MM.1S (cell line): ENCODE measurements around the gene NFKBIA.
"Not testable (repeated sequence)": the region's sequence is repeated elsewhere in the genome, so short reads cannot be mapped to it uniquely, and the experiment has no call there.

ENCODE experiments used
- DNase-seq: peaks from one replicate; pipeline ENCODE4 v3.0.0-alpha.2; 2015
- H2AFZ ChIP-seq: fragments of 300-600 bp; sonication (generic); 2 replicates; pipeline ENCODE4 v1.6.0; 2016; ENCODE audit warnings: antibody characterized with exemption, low read length
- H3F3A ChIP-seq: fragments of 300-600 bp; sonication (generic); 2 replicates; pipeline ENCODE4 v1.6.1; 2016; ENCODE audit warnings: mild to moderate bottlenecking, antibody characterized with exemption, low read length, moderate library complexity, mixed read lengths; ENCODE audit not compliant: insufficient read depth
- H3K27ac ChIP-seq: fragments of 300-600 bp; sonication (generic); 2 replicates; pipeline ENCODE4 v1.5.1; 2016; ENCODE audit warnings: mild to moderate bottlenecking, low read length
- H3K27me3 ChIP-seq: fragments of 300-600 bp; sonication (generic); replicated peaks from 2 replicates; pipeline ENCODE4 v1.6.0; 2016; ENCODE audit warnings: low read length; ENCODE audit not compliant: insufficient read depth
- H3K36me3 ChIP-seq: fragments of 300-600 bp; sonication (generic); replicated peaks from 2 replicates; pipeline ENCODE4 v1.6.1; 2016; ENCODE audit warnings: mild to moderate bottlenecking, low read length, mixed read lengths; ENCODE audit not compliant: insufficient read depth
- H3K4me1 ChIP-seq: fragments of 300-600 bp; sonication (generic); 2 replicates; pipeline ENCODE4 v1.6.1; 2016; ENCODE audit warnings: low read length, mixed read lengths
- H3K4me2 ChIP-seq: fragments of 300-600 bp; sonication (generic); 2 replicates; pipeline ENCODE4 v1.6.0; 2016; ENCODE audit warnings: low read depth, low read length
- H3K4me3 ChIP-seq: fragments of 300-600 bp; sonication (generic); 2 replicates; pipeline ENCODE4 v1.5.1; 2016; ENCODE audit warnings: low read length, mixed read lengths
- H3K79me2 ChIP-seq: fragments of 300-600 bp; sonication (generic); 2 replicates; pipeline ENCODE4 v1.6.1; 2016; ENCODE audit warnings: mixed run types, low read length, mixed read lengths
- H3K9ac ChIP-seq: fragments of 300-600 bp; sonication (generic); 2 replicates; pipeline ENCODE4 v1.6.1; 2016; ENCODE audit warnings: low read length, mixed read lengths
- H3K9me2 ChIP-seq: fragments of 300-600 bp; sonication (generic); replicated peaks from 2 replicates; pipeline ENCODE4 v1.6.1; 2016; ENCODE audit warnings: mild to moderate bottlenecking, low read length, mixed read lengths; ENCODE audit not compliant: insufficient read depth
- H3K9me3 ChIP-seq: fragments of 300-600 bp; sonication (generic); replicated peaks from 2 replicates; pipeline ENCODE4 v1.6.1; 2016; ENCODE audit warnings: mild to moderate bottlenecking, low read length, mixed read lengths; ENCODE audit not compliant: insufficient read depth
- H4K20me1 ChIP-seq: fragments of 300-600 bp; sonication (generic); 2 replicates; pipeline ENCODE4 v1.6.1; 2016; ENCODE audit warnings: mild to moderate bottlenecking, low read length, moderate library complexity, mixed read lengths; ENCODE audit not compliant: insufficient read depth
- CTCF ChIP-seq: fragments of 300-600 bp; sonication (generic); IDR thresholded peaks from 2 replicates; pipeline ENCODE4 v1.5.1; 2016; ENCODE audit warnings: antibody characterized with exemption, low read length, mixed read lengths
- EZH2 ChIP-seq: fragments of 300-600 bp; sonication (generic); optimal IDR thresholded peaks from 2 replicates; pipeline ENCODE3; 2017; ENCODE audit warnings: low read depth, mild to moderate bottlenecking, antibody characterized with exemption, low read length, mixed read lengths
- EZH2phosphoT487 ChIP-seq: fragments of 300-600 bp; sonication (generic); IDR thresholded peaks from 2 replicates; pipeline ENCODE4 v1.6.1; 2018; ENCODE audit warnings: antibody characterized with exemption, low read length

NFKBIA gene

GRCh38 chr14:35438910-35439713 lies 34.6 kb upstream of the NFKBIA start:
- H3K9ac ChIP-seq: no peak overlapping the region
- H3K27me3 ChIP-seq: no peaks in the 10 kb centered on the region
- no peak for DNase-seq
- TF ChIP-seq CTCF (peak; percentile 31), EZH2 (no peak)
- no peaks in the 10 kb centered on the region for H3K9me2 ChIP-seq
- no peaks in the 10 kb centered on the region for H3K79me2 ChIP-seq
- H3K27ac ChIP-seq: no peak overlapping the region
- no peaks in the 10 kb centered on the region for H3K36me3 ChIP-seq
- H2AFZ ChIP-seq: no peak overlapping the region
- no peaks in the 10 kb centered on the region for H3K4me1 ChIP-seq
- no peak overlapping the region for H3K4me3 ChIP-seq
- H4K20me1 ChIP-seq: no peaks in the 10 kb centered on the region
- H3K9me3 ChIP-seq: no peaks in the 10 kb centered on the region
- H3K4me2 ChIP-seq: no peak overlapping the region
- no peaks in the 10 kb centered on the region for H3F3A ChIP-seq

- H2AFZ ChIP-seq, H3K9me3 ChIP-seq, DNase-seq, H3K4me1 ChIP-seq, H3K79me2 ChIP-seq, H3K36me3 ChIP-seq, H3K9ac ChIP-seq, H3K4me2 ChIP-seq, H4K20me1 ChIP-seq, H3K27me3 ChIP-seq, H3F3A ChIP-seq, H3K9me2 ChIP-seq, H3K4me3 ChIP-seq, H3K27ac ChIP-seq: not testable (repeated sequence)
These were observed 33.9 kb upstream of the NFKBIA start for GRCh38 chr14:35438492-35438891.

- Histone ChIP-seq H3K9me2 (no peaks in the 10 kb centered on the region), H3K4me1 (no peaks in the 10 kb centered on the region), H3K9me3 (no peaks in the 10 kb centered on the region), H3K79me2 (no peaks in the 10 kb centered on the region), H3K9ac (no peak overlapping the region), H4K20me1 (no peaks in the 10 kb centered on the region), H3K27ac (no peak overlapping the region), H3K4me2 (no peak overlapping the region), H3F3A (no peaks in the 10 kb centered on the region), H3K27me3 (no peaks in the 10 kb centered on the region), H2AFZ (no peak overlapping the region), H3K4me3 (no peak overlapping the region), H3K36me3 (no peaks in the 10 kb centered on the region)
- TF ChIP-seq EZH2 (no peak), CTCF (no peak), EZH2phosphoT487 (no peak)
- no peak for DNase-seq
These were observed 30.6 kb upstream of the NFKBIA start for GRCh38 chr14:35435177-35435576.

GRCh38 chr14:35433826-35434225 lies 29.3 kb upstream of the NFKBIA start:
- no peaks in the 10 kb centered on the region for H3K9me3 ChIP-seq
- H3K36me3 ChIP-seq: no peaks in the 10 kb centered on the region
- no peaks in the 10 kb centered on the region for H3K79me2 ChIP-seq
- H3K9me2 ChIP-seq: no peaks in the 10 kb centered on the region
- H3K4me2 ChIP-seq: no peak overlapping the region
- DNase-seq: no peak
- no peaks in the 10 kb centered on the region for H3K27me3 ChIP-seq
- H2AFZ ChIP-seq: no peak overlapping the region
- H3K4me3 ChIP-seq: no peak overlapping the region
- no peaks in the 10 kb centered on the region for H4K20me1 ChIP-seq
- TF ChIP-seq EZH2: no peak
- no peak for TF ChIP-seq CTCF
- TF ChIP-seq EZH2phosphoT487: no peak
- H3K27ac ChIP-seq: no peak overlapping the region
- no peaks in the 10 kb centered on the region for H3K4me1 ChIP-seq
- H3K9ac ChIP-seq: no peak overlapping the region
- H3F3A ChIP-seq: no peaks in the 10 kb centered on the region
